HG03095 (cell line): ENCODE measurements around the gene ZNF804B.
"Not testable (repeated sequence)": the region's sequence is repeated elsewhere in the genome, so short reads cannot be mapped to it uniquely, and the experiment has no call there.

Source experiments
- ATAC-seq: cut with Tn5 transposase; IDR thresholded peaks from one replicate; pipeline ENCODE4 v1.9.1; 2021; ENCODE audit warnings: moderate library complexity; ENCODE audit not compliant: unreplicated experiment

The ZNF804B gene

DNA sequence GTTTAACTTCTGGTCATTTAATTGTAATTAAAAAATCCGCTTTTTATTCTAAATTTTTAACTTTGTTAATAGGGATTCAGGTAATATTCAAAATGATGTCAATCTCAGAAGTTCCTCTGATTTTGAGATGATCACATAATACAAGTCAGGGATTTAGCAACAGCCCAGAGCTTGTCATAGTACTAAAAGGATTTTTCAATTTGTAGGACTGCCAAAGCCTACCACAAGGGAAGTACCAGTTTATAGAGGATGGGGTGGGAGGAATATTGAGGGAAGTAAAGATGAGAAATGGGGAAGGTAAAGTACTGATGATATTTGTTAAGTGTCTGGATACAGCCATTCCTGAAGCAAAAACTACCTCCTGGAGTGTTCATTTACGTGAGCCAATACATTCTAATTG lies 314.3 kb downstream of the ZNF804B start:
- ATAC-seq, result no peak

GRCh38 chr7:89077992-89078391 lies 318.5 kb downstream of the ZNF804B start:
- ATAC-seq, result no peak

DNA sequence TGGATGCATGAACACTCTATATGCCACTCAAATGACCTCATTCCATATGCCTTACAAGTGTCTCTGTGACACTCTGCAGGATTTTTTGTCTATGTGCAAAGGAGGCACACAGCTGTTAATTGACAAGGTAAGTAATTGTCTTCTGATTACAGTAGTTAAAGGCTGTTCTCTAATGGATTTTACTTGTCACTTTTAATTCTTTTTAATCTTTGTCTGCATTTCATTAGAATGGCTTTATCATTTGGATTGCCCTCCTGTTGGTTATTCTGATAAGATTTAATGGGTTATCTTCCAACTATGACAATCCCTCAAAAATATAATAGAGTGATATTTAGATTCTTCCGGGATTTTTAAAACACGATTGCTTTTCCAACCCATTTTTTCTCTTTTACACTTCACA lies 326.1 kb downstream of the ZNF804B start:
- ATAC-seq, result no peak

GRCh38 chr7:89091550-89091949 lies 332.1 kb downstream of the ZNF804B start:
- ATAC-seq, result no peak

GRCh38 chr7:89094269-89094668 lies 334.8 kb downstream of the ZNF804B start:
- no peak for ATAC-seq

- no peak for ATAC-seq
These were observed 344.1 kb downstream of the ZNF804B start for GRCh38 chr7:89103564-89103963.

GRCh38 chr7:89104748-89105685 lies 345.5 kb downstream of the ZNF804B start:
- ATAC-seq, result no peak

GRCh38 chr7:89123871-89124270 lies 364.4 kb downstream of the ZNF804B start:
- ATAC-seq, result no peak

DNA sequence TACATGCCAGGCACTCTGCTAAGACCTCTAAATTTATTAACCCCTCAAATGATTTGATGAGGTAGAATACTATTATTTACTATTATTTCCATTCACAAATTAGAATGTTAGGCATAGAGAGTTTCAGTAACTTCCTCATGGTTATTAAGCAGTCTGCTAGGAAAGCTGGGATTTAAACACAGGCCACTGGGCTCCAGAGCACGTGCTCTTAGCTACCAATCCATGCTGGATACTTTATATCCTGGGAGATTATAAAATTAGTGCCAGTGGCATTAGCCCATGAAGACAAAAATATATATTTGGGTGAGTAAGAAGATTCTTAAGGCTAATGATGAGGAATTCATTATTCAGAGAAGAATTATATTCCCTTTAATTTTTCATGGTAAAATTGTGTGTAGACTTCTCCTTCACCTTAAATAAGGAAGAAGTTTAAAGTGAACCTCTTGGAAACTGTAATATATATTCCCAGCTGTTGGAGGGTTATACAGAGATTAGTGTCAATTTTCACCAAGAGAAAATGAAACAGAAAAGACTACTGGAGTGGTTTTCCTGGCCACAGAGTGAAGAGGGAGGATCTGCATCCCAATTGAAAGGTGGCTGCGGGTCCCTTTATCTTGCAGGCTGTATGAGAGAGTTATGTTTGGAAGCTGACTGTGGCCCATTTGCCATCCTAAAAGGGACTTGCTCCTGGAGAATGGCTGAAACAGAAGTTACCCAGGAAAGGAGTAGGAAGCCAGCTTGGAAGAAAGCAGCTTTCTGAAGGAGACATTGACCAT lies 370.3 kb downstream of the ZNF804B start:
- ATAC-seq, result no peak

- no peak for ATAC-seq
These were observed 373.9 kb downstream of the ZNF804B start for GRCh38 chr7:89133357-89133756.

- ATAC-seq, result no peak
These were observed 374.3 kb downstream of the ZNF804B start for GRCh38 chr7:89133819-89134218.

DNA sequence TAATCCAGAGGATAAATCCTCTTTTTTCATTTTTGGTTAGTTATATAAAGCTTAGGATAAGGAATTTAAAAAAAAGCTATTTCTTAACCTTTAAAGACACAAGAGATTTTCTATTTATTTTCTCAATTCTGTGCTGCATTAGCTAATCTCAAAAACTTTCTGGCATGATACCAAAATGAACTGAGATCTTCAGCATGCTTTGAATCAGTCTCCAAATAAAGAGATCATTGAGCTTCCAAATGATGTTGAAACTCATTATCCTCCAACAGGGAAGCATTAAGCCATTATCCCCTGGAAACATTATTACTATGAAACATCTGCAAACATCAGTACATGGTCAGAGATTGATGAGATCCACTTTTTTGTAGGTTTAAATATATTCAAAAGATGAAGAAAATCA lies 386.3 kb downstream of the ZNF804B start:
- ATAC-seq, result no peak

- no peak for ATAC-seq
These were observed 400.6 kb downstream of the ZNF804B start for GRCh38 chr7:89160107-89160506.

DNA sequence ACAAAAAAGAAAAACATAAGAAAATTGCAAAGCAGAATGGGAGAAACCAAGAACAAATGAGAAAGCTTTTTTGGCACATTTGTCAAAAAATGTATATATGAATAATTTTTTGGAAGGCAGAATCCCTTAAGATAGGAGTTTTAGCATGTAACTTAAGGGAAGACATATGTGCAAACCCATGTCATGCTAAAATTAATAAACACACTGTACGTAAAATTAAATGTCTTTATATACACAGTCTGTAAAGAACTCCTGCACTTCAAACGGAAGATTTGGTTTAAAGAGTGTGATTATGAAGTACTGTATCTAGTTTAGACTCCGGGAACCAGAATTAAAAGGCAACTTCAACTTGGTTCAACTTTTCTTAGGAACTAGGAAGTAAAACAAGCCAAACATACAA lies 405.9 kb downstream of the ZNF804B start:
- ATAC-seq, result no peak

DNA sequence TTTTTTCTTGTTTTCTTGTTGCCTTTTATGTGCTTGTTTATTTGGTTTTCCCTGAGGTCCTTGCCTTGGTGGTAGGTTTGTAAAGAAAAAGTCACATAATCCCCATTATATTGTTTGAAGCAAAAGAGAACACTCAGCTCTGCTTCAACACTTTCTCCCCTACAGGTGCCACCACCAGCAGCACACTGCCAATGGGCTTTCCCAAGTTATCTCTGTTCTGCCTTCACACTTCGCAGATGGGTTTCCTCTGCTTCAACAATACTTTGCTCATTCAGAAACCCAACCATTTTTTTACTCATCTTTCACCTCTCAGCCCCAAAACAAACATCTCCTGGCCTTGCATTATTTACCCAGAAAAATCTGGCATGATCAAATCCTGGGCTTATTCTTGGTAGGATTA lies 411.1 kb downstream of the ZNF804B start:
- no peak for ATAC-seq

GRCh38 chr7:89182116-89182515 lies 422.6 kb downstream of the ZNF804B start:
- no peak for ATAC-seq

DNA sequence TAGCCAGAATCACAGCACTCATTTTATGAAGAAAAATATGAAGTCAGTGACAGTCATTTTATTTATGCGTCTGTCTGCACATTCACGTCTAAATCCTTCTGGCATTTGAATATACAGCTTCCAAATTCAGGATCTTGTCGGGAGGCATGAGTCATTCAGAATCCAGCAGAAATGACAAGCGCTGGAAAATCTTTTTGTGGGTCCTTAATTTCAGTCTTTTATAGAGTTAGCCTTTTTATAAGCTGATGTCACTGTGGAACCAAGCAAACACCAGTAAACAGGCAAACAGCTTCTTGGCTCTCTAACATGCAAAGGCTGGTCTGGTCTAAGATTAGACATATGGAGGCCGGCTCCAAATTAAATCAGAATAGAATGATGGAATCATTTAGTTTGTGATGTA lies 424.2 kb downstream of the ZNF804B start:
- no peak for ATAC-seq

GRCh38 chr7:89200758-89201157 lies 441.3 kb downstream of the ZNF804B start:
- no peak for ATAC-seq

DNA sequence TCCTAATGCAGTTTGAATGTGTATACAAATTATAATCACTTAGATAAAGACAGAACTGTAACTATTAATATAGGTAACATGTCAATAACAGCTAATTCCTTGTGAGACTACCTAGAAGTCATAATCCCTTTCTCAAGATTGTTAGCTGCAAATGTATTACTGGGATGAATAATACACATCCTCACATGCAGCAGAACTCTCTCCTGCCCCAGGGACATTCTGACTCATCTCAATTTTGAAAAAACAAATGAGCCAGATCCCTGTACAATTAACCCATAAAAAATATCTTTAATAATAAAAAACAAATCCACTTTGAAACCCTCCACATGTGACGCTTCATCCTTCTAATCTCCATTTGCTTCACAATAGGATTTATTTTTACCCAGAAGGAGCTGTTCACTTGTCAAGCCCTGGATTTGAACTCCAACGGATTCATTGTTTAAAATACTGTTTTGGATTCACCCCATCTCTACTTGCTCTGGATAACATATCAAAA lies 464.4 kb downstream of the ZNF804B start:
- ATAC-seq, result no peak

DNA sequence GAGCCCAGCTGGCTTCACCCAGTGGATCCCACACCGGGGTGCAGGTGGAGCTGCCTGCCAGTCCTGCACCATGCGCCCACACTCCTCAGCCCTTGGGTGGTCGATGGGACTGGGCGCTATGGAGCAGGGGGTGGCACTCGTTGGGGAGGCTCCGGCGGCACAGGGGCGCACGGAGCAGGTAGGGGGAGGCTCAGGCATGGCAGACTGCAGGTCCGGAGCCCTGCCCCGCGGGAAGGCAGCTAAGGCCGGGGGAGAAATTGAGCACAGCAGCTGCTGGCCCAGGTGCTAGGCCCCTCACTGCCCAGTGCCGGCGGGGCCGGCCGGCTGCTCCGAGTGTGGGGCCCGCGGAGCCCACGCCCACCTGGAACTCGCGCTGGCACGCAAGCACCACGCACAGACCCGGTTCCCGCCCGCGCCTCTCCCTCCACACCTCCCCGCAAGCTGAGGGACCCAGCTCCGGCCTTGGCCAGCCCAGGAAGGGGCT lies 469.2 kb downstream of the ZNF804B start:
- ATAC-seq, result not testable (repeated sequence)

DNA sequence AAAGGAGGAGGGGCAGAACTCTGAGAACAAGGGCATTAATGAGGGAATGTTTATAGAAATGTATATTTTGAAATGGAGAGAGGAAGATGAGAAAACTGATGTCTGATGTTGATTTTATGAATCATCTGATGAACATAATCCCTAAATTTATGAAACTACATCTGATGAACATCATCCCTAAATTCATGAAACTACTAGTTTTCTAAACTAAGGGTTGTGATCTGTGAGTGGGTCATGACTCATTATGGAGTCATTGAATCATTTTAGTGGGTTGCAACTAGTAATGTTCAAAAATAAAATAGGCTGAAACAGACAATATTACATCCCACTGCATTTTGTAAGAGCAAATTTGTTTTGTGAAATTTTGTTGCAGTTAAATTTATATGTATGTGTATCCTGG lies 478.7 kb downstream of the ZNF804B start:
- no peak for ATAC-seq

DNA sequence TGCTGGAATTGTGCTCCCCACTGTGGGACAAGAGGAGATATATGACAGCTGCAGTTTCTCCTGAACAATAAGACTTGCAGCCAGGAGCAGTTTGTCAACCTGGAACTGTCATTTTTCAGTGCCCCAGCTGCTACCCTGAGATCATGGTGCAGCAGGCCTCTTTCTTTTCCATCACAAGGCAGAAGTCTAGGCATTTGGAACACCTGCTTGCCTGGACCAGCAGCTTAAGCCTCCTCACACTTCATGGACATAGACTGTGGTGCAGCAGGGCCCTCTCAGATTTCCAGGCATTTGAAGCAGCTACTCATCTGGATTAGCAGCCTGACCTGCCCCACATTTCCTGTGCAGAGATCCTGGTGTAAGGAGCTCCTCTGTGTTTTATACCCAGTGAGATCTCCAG lies 486.7 kb downstream of the ZNF804B start:
- ATAC-seq, result no peak
